Suprapubic skin (tissue), 4 donors: ENCODE measurements around the gene PLCB1. TPM values are rescaled to one million over a fixed set of nuclear protein-coding genes. Genes with fewer than 3 reads are reported as not detected.

Experiments
- DNase-seq, 2 donors: peaks; one replicate each; pipeline ENCODE4 v3.0.0-alpha.2; 2019; ENCODE audit warnings: low spot score in 2 of 2
- H3K27ac ChIP-seq: fragments of 200-600 bp; sonication (generic); one replicate; pipeline ENCODE4 v1.5.1; 2019
- H3K27me3 ChIP-seq: fragments of 200-600 bp; sonication (generic); one replicate; pipeline ENCODE4 v1.5.1; 2019
- H3K36me3 ChIP-seq: fragments of 200-600 bp; sonication (generic); one replicate; pipeline ENCODE4 v1.5.1; 2019
- H3K4me1 ChIP-seq: fragments of 200-600 bp; sonication (generic); one replicate; pipeline ENCODE4 v1.5.1; 2019
- H3K4me3 ChIP-seq: fragments of 200-600 bp; sonication (generic); one replicate; pipeline ENCODE4 v1.5.1; 2019; ENCODE audit warnings: mild to moderate bottlenecking
- H3K9me3 ChIP-seq: fragments of 200-600 bp; sonication (generic); one replicate; pipeline ENCODE4 v1.5.1; 2019
- EP300 ChIP-seq: sonication (generic); formaldehyde crosslinking; IDR thresholded peaks from one replicate; pipeline ENCODE4 v1.6.1; 2017; ENCODE audit warnings: antibody characterized with exemption
- POLR2A ChIP-seq, 2 donors: fragments of 450-650 bp; IDR thresholded peaks; one replicate each; pipeline ENCODE4 v1.6.1; 2017; ENCODE audit warnings: antibody characterized with exemption in 2 of 2, mild to moderate bottlenecking in 2 of 2, moderate library complexity in 2 of 2
- POLR2AphosphoS5 ChIP-seq, 3 donors: sonication (generic); formaldehyde crosslinking; IDR thresholded peaks; one replicate each; pipeline ENCODE4 v1.6.1; 2017; ENCODE audit warnings: antibody characterized with exemption in 3 of 3
- WGBS: methylation state at CpG from one replicate; pipeline ENCODE4 v1.1.5; 2018; 5-methylcytosine and 5-hydroxymethylcytosine counted together
- total RNA-seq, 4 donors: library from RNA; depleted of rRNA; stranded (reverse); fragments of >200 nt; gene quantifications; one replicate each; pipeline ENCODE4 v1.1.0, GENCODE V29; 2016
- TF ChIP-seq, protein P1 (sequence below), 2 donors: fragments of 200-600 bp in 1 of 2; fragments of 450-650 bp in 1 of 2; sonication (generic) in 1 of 2; IDR thresholded peaks; one replicate each; pipeline ENCODE4 v1.5.1; 2016 to 2019; ENCODE audit warnings: antibody characterized with exemption in 2 of 2, mild to moderate bottlenecking in 1 of 2, moderate library complexity in 1 of 2

PLCB1 gene
- total RNA-seq, 4 donors from 2014 or later: 3.9 to 15.6 (median 6.7) TPM

DNA sequence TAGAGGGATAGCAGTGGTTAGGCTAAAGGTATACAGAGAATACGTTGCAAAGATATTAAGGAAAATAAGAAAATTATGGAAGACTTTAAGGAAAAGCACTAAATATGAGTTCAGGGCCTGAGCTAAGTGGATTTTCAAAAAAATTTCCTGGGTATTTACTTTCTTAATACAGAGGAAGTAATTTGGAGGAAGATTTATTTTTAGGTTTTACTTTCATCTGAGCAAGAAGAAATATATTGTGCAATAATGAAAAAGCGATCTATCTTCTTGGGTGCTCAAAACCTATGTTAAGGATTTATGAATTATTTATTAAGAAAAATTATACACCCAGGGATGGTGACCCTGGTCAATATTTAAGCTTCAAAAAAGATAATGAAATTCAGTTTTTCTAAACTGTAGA lies 224.7 kb downstream of the PLCB1 start:
- H3K27me3 ChIP-seq: no peaks in the 10 kb centered on the region
- peaks cover 16% of the 10 kb centered on the region for H3K4me1 ChIP-seq
- H3K36me3 ChIP-seq: no peaks in the 10 kb centered on the region
- TF ChIP-seq EP300: no peak
- TF ChIP-seq POLR2A (IDR thresholded peaks at IDR 0.05): no peak
- TF ChIP-seq, protein P1, sequence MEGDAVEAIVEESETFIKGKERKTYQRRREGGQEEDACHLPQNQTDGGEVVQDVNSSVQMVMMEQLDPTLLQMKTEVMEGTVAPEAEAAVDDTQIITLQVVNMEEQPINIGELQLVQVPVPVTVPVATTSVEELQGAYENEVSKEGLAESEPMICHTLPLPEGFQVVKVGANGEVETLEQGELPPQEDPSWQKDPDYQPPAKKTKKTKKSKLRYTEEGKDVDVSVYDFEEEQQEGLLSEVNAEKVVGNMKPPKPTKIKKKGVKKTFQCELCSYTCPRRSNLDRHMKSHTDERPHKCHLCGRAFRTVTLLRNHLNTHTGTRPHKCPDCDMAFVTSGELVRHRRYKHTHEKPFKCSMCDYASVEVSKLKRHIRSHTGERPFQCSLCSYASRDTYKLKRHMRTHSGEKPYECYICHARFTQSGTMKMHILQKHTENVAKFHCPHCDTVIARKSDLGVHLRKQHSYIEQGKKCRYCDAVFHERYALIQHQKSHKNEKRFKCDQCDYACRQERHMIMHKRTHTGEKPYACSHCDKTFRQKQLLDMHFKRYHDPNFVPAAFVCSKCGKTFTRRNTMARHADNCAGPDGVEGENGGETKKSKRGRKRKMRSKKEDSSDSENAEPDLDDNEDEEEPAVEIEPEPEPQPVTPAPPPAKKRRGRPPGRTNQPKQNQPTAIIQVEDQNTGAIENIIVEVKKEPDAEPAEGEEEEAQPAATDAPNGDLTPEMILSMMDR (IDR thresholded peaks at IDR 0.05): no peak
- TF ChIP-seq POLR2AphosphoS5 (IDR thresholded peaks at IDR 0.05): no peak
- H3K27ac ChIP-seq: no peak overlapping the region
- H3K4me3 ChIP-seq: no peak overlapping the region
- 81% methylated on average over 2 of the region's 2 CpGs for WGBS
- DNase-seq: no peak
- H3K9me3 ChIP-seq: no peaks in the 10 kb centered on the region

DNA sequence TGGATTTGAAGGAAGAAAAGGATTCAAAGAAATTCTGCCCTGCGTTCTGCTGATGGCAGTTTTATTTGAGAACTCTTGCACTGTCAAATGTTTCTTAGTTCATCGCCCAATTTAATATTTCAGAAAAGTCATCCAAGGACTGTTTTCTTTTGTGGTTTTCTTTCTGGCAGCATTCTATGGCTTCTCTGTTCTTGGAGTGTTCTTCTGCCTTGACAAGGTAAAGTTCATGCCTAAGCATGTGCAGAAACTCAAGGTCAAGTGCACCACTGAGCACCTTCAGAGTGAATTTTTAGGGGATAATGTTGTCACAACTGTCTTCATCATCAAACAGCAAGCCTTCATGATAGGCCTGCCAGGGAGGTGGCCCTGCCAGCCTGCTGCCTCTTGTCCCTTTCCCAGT lies 225.6 kb downstream of the PLCB1 start:
- no peak for DNase-seq
- Histone ChIP-seq H3K27me3 (no peaks in the 10 kb centered on the region), H3K4me3 (no peak overlapping the region), H3K9me3 (no peaks in the 10 kb centered on the region), H3K36me3 (no peaks in the 10 kb centered on the region), H3K27ac (peak overlapping the region; percentile 18), H3K4me1 (peaks cover 22% of the 10 kb centered on the region)
- WGBS: 50% methylated on average over 2 of the region's 2 CpGs
- TF ChIP-seq POLR2A (IDR thresholded peaks at IDR 0.05) (no peak), EP300 (no peak), POLR2AphosphoS5 (IDR thresholded peaks at IDR 0.05) (no peak)
- TF ChIP-seq, protein P1 (IDR thresholded peaks at IDR 0.05): no peak

DNA sequence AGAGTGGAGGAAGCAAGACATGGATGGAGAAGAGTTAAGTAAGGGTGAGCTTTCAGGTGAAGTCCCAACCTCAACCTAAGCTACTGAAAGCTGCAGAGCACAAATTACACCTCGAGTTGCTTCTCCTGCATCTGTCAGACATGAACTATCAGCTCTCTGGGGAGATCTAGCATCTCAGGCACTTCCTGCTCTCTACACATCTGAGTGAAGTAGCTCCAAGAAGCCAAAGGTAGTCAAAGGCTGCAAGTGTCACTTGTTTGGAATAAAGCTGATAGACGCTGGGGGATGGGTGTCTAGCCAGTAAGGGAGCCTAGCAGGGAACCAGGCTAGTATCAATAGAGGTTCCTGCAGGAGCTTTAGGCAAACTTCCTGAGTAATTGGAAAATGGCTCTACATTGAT lies 228.0 kb downstream of the PLCB1 start:
- no peak overlapping the region for H3K27ac ChIP-seq
- WGBS: 64% methylated on average over 2 of the region's 2 CpGs
- DNase-seq: no peak
- no peak overlapping the region for H3K4me3 ChIP-seq
- H3K27me3 ChIP-seq: no peaks in the 10 kb centered on the region
- H3K36me3 ChIP-seq: no peaks in the 10 kb centered on the region
- no peaks in the 10 kb centered on the region for H3K9me3 ChIP-seq
- no peak for TF ChIP-seq POLR2A (IDR thresholded peaks at IDR 0.05)
- no peak for TF ChIP-seq POLR2AphosphoS5 (IDR thresholded peaks at IDR 0.05)
- TF ChIP-seq, protein P1 (IDR thresholded peaks at IDR 0.05): no peak
- TF ChIP-seq EP300: no peak
- peaks cover 25% of the 10 kb centered on the region for H3K4me1 ChIP-seq

DNA sequence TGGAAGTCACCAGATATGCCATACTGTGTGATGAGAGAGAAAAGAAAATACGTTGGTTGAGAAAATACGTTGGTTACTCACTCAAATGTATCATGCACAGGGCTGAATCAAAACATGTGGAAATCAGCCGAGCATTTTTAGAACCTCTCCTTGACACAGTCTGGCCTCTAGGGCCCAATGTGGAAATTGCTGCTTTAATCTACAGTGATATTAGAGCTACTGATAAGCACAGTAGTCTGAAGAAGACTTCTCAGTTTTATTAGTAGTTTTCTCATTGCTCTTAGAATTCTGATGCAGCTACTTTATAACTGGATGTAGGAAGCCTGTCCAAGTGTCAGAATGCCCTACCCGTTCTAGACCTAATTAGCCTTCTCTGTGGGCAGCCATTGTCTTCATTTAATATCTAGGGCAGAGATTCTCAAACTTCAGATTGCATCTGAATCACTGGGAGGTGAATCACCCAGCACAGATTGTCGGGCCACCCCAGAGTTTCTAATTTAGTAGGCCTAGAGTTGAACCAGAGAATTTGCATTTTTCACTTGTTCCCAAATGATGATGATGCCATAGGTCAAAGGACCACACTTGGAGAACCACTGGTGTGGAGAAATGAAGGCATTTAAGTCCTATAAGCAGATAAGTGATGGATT lies 229.1 kb downstream of the PLCB1 start:
- Histone ChIP-seq H3K4me3 (no peak overlapping the region), H3K27ac (no peak overlapping the region), H3K27me3 (no peaks in the 10 kb centered on the region), H3K9me3 (no peaks in the 10 kb centered on the region), H3K4me1 (peaks cover 25% of the 10 kb centered on the region), H3K36me3 (no peaks in the 10 kb centered on the region)
- no peak for DNase-seq
- TF ChIP-seq EP300 (no peak), POLR2A (IDR thresholded peaks at IDR 0.05) (no peak), POLR2AphosphoS5 (IDR thresholded peaks at IDR 0.05) (no peak)
- TF ChIP-seq, protein P1 (IDR thresholded peaks at IDR 0.05): peak in 1 of 2 donors; percentile 18
- 51% methylated on average over 5 of the region's 5 CpGs for WGBS

DNA sequence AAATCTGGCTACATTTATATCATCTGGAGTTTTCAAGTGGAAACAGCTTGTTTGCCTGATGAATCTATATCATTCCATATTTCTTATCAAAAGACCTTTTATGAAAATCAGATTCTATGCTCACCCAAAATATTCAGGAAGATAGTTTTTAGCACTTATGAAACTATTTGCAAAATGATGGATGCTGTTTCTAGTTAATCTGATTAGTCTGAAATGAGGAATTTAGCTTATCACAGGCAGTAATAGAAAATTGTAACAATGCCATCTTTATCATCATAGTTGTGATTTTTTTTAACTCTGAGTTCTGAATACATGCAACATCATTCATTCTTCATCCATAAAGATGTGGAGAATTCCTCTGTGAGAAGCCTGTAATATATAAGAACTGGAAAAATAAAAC lies 229.7 kb downstream of the PLCB1 start:
- peaks cover 25% of the 10 kb centered on the region for H3K4me1 ChIP-seq
- H3K36me3 ChIP-seq: no peaks in the 10 kb centered on the region
- TF ChIP-seq, protein P1 (IDR thresholded peaks at IDR 0.05): no peak
- TF ChIP-seq POLR2A (IDR thresholded peaks at IDR 0.05) (no peak), POLR2AphosphoS5 (IDR thresholded peaks at IDR 0.05) (no peak), EP300 (no peak)
- H3K9me3 ChIP-seq: no peaks in the 10 kb centered on the region
- no peaks in the 10 kb centered on the region for H3K27me3 ChIP-seq
- no peak for DNase-seq
- H3K4me3 ChIP-seq: no peak overlapping the region
- no peak overlapping the region for H3K27ac ChIP-seq
